GM12878 (cell line): ENCODE results near the gene CP. TPM values are rescaled to one million over a fixed set of nuclear protein-coding genes. Genes with fewer than 3 reads are reported as not detected.

Experiments
- BACH1 ChIP-seq: fragments of 450-650 bp; IDR thresholded peaks from 2 replicates; pipeline ENCODE4 v1.6.1; 2017; ENCODE audit warnings: mild to moderate bottlenecking, borderline replicate concordance
- CBX3 ChIP-seq: fragments of 200-600 bp; sonication (generic); IDR thresholded peaks from 2 replicates; pipeline ENCODE4 v1.6.1; 2016; ENCODE audit warnings: low read depth, borderline replicate concordance
- CREB1 ChIP-seq: IDR thresholded peaks from 2 replicates; pipeline ENCODE4 v1.6.1; 2012; ENCODE audit warnings: low read depth, mild to moderate bottlenecking, inconsistent platforms
- CREM ChIP-seq: IDR thresholded peaks from 2 replicates; pipeline ENCODE4 v1.6.1; 2014; ENCODE audit warnings: antibody characterized with exemption, low read depth
- DPF2 ChIP-seq: fragments of 450-650 bp; IDR thresholded peaks from 2 replicates; pipeline ENCODE4 v1.6.1; 2017; ENCODE audit warnings: mild to moderate bottlenecking
- ETV6 ChIP-seq, 2 experiments: fragments of 450-650 bp in 1 of 2; IDR thresholded peaks in 1 of 2; conservative IDR thresholded peaks in 1 of 2; 2 replicates each; pipeline ENCODE4 v1.6.1; 2014; ENCODE audit warnings: antibody characterized with exemption in 1 of 2, borderline replicate concordance in 1 of 2, low read depth in 1 of 2, mild to moderate bottlenecking in 1 of 2, moderate library complexity in 1 of 2
- MXI1 ChIP-seq: fragments of 150-350 bp; IDR thresholded peaks from 2 replicates; pipeline ENCODE4 v1.6.1; 2011; ENCODE audit warnings: low read depth, mild to moderate bottlenecking, inconsistent platforms, low read length, improper control_type of control experiment
- MYC ChIP-seq: IDR thresholded peaks from 2 replicates; pipeline ENCODE4 v1.6.1; 2011; ENCODE audit warnings: mild to moderate bottlenecking, low read length, moderate library complexity, inconsistent platforms; ENCODE audit not compliant: insufficient read depth, insufficient replicate concordance, insufficient read length, severe bottlenecking
- NFIC ChIP-seq: IDR thresholded peaks from 2 replicates; pipeline ENCODE4 v1.6.1; 2012; ENCODE audit warnings: low read depth, mild to moderate bottlenecking, inconsistent platforms, low read length, moderate library complexity
- POLR2AphosphoS5 ChIP-seq: IDR thresholded peaks from 2 replicates; pipeline ENCODE4 v1.6.1; 2011; ENCODE audit warnings: mild to moderate bottlenecking, low read length, inconsistent platforms
- RAD51 ChIP-seq: fragments of 450-650 bp; IDR thresholded peaks from 2 replicates; pipeline ENCODE4 v1.6.1; 2016; ENCODE audit warnings: moderate library complexity, mild to moderate bottlenecking, inconsistent platforms
- SP1 ChIP-seq: IDR thresholded peaks from one replicate; pipeline ENCODE4 v1.6.1; 2011; ENCODE audit warnings: low read depth, low read length
- SREBF1 ChIP-seq: IDR thresholded peaks from 2 replicates; pipeline ENCODE4 v1.6.1; 2012; ENCODE audit warnings: mild to moderate bottlenecking, low read length
- ZSCAN29 ChIP-seq: fragments of 450-650 bp; IDR thresholded peaks from 2 replicates; pipeline ENCODE4 v1.6.1; 2017; ENCODE audit warnings: mild to moderate bottlenecking, moderate library complexity
- polyA plus RNA-seq, 11 experiments: library from polyadenylated mRNA; depleted of rRNA in 4 of 11; unstranded in 6 of 11; stranded (reverse) in 5 of 11; fragments of >200 nt; fragmentation: Nextera tagmentation in 4 of 11; fragmentation: Illumina TruSeq in 1 of 11; extraction: Ambion mirVana in 4 of 11; extraction: Trizol in 1 of 11; gene quantifications; 1 replicate in 1 of 11; 2 replicates in 10 of 11; pipeline versions ENCODE4 v1.2.1 to v1.2.3, GENCODE V29; 2011 to 2016; ENCODE audit warnings: inconsistent platforms in 2 of 11, missing spikeins in 2 of 11, low read depth in 1 of 11
- total RNA-seq, 4 experiments: library from RNA; depleted of rRNA in 3 of 4; stranded (reverse); fragments of >200 nt in 3 of 4; fragmentation: Illumina TruSeq in 1 of 4; extraction: Trizol in 1 of 4; gene quantifications; 2 replicates each; pipeline versions ENCODE4 v1.2.1 to v1.2.3, GENCODE V29; 2013 to 2021
- TF ChIP-seq, protein P1 (sequence below): fragments of 450-650 bp; IDR thresholded peaks from 2 replicates; pipeline ENCODE4 v1.6.1; 2016; ENCODE audit warnings: mild to moderate bottlenecking
- TF ChIP-seq, protein P2 (sequence below): fragments of 450-650 bp; formaldehyde crosslinking; IDR thresholded peaks from 2 replicates; pipeline ENCODE4 v1.4.0; 2022; ENCODE audit warnings: mild to moderate bottlenecking, moderate library complexity
- TF ChIP-seq, protein P3 (sequence below): IDR thresholded peaks from 2 replicates; pipeline ENCODE4 v1.6.1; 2012; ENCODE audit warnings: mild to moderate bottlenecking, low read depth, low read length
- TF ChIP-seq, protein P4 (sequence below): fragments of 450-650 bp; IDR thresholded peaks from 2 replicates; pipeline ENCODE4 v1.6.1; 2014; ENCODE audit warnings: mild to moderate bottlenecking
- TF ChIP-seq, protein P5 (sequence below): IDR thresholded peaks from 2 replicates; pipeline ENCODE4 v1.6.1; 2012; ENCODE audit warnings: low read length, inconsistent platforms

CP gene
- total and polyA plus RNA-seq, 10 of the 15 experiments (the other 5 are each of a cell fraction or from before 2014, with no cell fraction given) = 0.14 to 1.2 (median 0.30) TPM; not detected in 6

DNA sequence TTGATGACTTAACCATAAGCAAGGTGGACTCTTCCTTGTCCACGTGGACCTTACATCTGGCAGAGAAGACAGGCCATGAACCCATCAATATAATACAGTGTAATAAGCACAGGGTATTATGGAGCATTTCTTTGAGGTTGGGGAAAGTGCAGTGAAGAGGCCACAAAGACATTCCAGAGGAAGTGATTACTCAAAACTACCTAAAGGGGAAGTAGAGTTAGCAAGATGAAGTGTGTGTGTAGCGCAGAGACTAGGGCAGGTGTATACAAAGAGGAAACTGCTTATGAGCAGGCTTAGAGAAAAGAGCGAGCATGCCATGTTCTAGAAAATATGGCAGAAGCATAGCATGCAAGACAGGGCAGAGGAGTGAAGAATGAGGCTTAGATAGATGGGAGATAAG is 17.9 kb downstream of the CP start (continued):
- TF ChIP-seq BACH1 = no peak
- TF ChIP-seq, protein P1, sequence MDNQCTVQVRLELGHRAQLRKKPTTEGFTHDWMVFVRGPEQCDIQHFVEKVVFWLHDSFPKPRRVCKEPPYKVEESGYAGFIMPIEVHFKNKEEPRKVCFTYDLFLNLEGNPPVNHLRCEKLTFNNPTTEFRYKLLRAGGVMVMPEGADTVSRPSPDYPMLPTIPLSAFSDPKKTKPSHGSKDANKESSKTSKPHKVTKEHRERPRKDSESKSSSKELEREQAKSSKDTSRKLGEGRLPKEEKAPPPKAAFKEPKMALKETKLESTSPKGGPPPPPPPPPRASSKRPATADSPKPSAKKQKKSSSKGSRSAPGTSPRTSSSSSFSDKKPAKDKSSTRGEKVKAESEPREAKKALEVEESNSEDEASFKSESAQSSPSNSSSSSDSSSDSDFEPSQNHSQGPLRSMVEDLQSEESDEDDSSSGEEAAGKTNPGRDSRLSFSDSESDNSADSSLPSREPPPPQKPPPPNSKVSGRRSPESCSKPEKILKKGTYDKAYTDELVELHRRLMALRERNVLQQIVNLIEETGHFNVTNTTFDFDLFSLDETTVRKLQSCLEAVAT = no peak
- peak; percentile 13; the same call in 1 of the 2 replicates for TF ChIP-seq CREM
- no peak for TF ChIP-seq MYC
- TF ChIP-seq, protein P2, sequence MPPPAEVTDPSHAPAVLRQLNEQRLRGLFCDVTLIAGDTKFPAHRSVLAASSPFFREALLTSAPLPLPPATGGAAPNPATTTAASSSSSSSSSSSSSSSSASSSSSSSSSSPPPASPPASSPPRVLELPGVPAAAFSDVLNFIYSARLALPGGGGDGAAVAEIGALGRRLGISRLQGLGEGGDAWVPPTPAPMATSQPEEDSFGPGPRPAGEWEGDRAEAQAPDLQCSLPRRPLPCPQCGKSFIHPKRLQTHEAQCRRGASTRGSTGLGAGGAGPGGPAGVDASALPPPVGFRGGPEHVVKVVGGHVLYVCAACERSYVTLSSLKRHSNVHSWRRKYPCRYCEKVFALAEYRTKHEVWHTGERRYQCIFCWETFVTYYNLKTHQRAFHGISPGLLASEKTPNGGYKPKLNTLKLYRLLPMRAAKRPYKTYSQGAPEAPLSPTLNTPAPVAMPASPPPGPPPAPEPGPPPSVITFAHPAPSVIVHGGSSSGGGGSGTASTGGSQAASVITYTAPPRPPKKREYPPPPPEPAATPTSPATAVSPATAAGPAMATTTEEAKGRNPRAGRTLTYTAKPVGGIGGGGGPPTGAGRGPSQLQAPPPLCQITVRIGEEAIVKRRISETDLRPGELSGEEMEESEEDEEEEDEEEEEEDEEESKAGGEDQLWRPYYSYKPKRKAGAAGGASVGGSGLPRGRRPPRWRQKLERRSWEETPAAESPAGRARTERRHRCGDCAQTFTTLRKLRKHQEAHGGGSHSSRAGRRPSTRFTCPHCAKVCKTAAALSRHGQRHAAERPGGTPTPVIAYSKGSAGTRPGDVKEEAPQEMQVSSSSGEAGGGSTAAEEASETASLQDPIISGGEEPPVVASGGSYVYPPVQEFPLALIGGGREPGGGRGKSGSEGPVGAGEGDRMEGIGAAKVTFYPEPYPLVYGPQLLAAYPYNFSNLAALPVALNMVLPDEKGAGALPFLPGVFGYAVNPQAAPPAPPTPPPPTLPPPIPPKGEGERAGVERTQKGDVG (CRISPR knock-in tag) = no peak
- no peak for TF ChIP-seq DPF2
- peak in 1 of 2 experiments; percentile 96; a peak in 2 of 4 replicates for TF ChIP-seq ETV6 (conservative IDR thresholded peaks at IDR 0.05 in 1 of 2, IDR thresholded peaks at IDR 0.05 in 1 of 2; ENCODE audit: borderline replicate concordance in 1 of 2, low read depth in 1 of 2)
- no peak for TF ChIP-seq MXI1
- TF ChIP-seq NFIC = 0 out of 2 replicates have a peak, but pooled peaks have one; percentile 54
- no peak for TF ChIP-seq RAD51
- no peak for TF ChIP-seq CBX3
- no peak for TF ChIP-seq SP1
- TF ChIP-seq, protein P3, sequence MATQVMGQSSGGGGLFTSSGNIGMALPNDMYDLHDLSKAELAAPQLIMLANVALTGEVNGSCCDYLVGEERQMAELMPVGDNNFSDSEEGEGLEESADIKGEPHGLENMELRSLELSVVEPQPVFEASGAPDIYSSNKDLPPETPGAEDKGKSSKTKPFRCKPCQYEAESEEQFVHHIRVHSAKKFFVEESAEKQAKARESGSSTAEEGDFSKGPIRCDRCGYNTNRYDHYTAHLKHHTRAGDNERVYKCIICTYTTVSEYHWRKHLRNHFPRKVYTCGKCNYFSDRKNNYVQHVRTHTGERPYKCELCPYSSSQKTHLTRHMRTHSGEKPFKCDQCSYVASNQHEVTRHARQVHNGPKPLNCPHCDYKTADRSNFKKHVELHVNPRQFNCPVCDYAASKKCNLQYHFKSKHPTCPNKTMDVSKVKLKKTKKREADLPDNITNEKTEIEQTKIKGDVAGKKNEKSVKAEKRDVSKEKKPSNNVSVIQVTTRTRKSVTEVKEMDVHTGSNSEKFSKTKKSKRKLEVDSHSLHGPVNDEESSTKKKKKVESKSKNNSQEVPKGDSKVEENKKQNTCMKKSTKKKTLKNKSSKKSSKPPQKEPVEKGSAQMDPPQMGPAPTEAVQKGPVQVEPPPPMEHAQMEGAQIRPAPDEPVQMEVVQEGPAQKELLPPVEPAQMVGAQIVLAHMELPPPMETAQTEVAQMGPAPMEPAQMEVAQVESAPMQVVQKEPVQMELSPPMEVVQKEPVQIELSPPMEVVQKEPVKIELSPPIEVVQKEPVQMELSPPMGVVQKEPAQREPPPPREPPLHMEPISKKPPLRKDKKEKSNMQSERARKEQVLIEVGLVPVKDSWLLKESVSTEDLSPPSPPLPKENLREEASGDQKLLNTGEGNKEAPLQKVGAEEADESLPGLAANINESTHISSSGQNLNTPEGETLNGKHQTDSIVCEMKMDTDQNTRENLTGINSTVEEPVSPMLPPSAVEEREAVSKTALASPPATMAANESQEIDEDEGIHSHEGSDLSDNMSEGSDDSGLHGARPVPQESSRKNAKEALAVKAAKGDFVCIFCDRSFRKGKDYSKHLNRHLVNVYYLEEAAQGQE = no peak
- no peak for TF ChIP-seq ZSCAN29
- no peak for TF ChIP-seq POLR2AphosphoS5
- 0 out of 2 replicates have a peak, but pooled peaks have one; percentile 28 for TF ChIP-seq CREB1
- TF ChIP-seq, protein P4, sequence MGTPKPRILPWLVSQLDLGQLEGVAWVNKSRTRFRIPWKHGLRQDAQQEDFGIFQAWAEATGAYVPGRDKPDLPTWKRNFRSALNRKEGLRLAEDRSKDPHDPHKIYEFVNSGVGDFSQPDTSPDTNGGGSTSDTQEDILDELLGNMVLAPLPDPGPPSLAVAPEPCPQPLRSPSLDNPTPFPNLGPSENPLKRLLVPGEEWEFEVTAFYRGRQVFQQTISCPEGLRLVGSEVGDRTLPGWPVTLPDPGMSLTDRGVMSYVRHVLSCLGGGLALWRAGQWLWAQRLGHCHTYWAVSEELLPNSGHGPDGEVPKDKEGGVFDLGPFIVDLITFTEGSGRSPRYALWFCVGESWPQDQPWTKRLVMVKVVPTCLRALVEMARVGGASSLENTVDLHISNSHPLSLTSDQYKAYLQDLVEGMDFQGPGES = no peak
- TF ChIP-seq SREBF1 = no peak
- TF ChIP-seq, protein P5, sequence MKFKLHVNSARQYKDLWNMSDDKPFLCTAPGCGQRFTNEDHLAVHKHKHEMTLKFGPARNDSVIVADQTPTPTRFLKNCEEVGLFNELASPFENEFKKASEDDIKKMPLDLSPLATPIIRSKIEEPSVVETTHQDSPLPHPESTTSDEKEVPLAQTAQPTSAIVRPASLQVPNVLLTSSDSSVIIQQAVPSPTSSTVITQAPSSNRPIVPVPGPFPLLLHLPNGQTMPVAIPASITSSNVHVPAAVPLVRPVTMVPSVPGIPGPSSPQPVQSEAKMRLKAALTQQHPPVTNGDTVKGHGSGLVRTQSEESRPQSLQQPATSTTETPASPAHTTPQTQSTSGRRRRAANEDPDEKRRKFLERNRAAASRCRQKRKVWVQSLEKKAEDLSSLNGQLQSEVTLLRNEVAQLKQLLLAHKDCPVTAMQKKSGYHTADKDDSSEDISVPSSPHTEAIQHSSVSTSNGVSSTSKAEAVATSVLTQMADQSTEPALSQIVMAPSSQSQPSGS = peak; percentile 65; the same call in 1 of the 2 replicates
